Stomach smooth muscle (tissue), 2 donors: Measurements from ENCODE around the gene MTPN.

Experiments
- H3K27ac ChIP-seq: one replicate; pipeline ENCODE4 v1.7.0; 2013; ENCODE audit warnings: mild to moderate bottlenecking, low read length, inconsistent platforms
- H3K27me3 ChIP-seq, 2 donors: one replicate each; pipeline ENCODE4 v1.7.0; 2013; ENCODE audit warnings: low read length in 2 of 2; ENCODE audit not compliant: insufficient read depth in 2 of 2, control insufficient read depth in 1 of 2
- H3K36me3 ChIP-seq, 2 donors: one replicate each; pipeline ENCODE4 v1.7.0; 2013; ENCODE audit warnings: low read length in 2 of 2; ENCODE audit not compliant: control insufficient read depth in 2 of 2, insufficient read depth in 2 of 2
- H3K4me1 ChIP-seq: one replicate; pipeline ENCODE4 v1.7.0; 2013; ENCODE audit warnings: low read length; ENCODE audit not compliant: control insufficient read depth, insufficient read depth
- H3K4me3 ChIP-seq, 2 donors: one replicate each; pipeline ENCODE4 v1.7.0; 2013; ENCODE audit warnings: low read length in 2 of 2
- H3K9ac ChIP-seq, 2 donors: one replicate each; pipeline ENCODE4 v1.7.0; 2013; ENCODE audit warnings: low read length in 2 of 2, mild to moderate bottlenecking in 1 of 2
- H3K9me3 ChIP-seq, 2 donors: one replicate each; pipeline ENCODE4 v1.7.0; 2013; ENCODE audit warnings: low read length in 2 of 2; ENCODE audit not compliant: control insufficient read depth in 2 of 2
- donor health status: healthy.
- donor health status: Pancreatic carcinoma.

The MTPN gene

GRCh38 chr7:135981958-135982646 lies 4.9 kb upstream of the MTPN start:
- H3K27me3 ChIP-seq: no peaks in the 10 kb centered on the region
- no peaks in the 10 kb centered on the region for H3K36me3 ChIP-seq
- H3K4me1 ChIP-seq: peaks cover 3% of the 10 kb centered on the region
- no peak overlapping the region for H3K4me3 ChIP-seq
- no peaks in the 10 kb centered on the region for H3K9me3 ChIP-seq
- no peak overlapping the region for H3K9ac ChIP-seq
- no peak overlapping the region for H3K27ac ChIP-seq

- no peaks in the 10 kb centered on the region for H3K36me3 ChIP-seq
- no peak overlapping the region for H3K27ac ChIP-seq
- H3K9ac ChIP-seq: no peak overlapping the region
- H3K9me3 ChIP-seq: no peaks in the 10 kb centered on the region
- H3K27me3 ChIP-seq: no peaks in the 10 kb centered on the region
- H3K4me1 ChIP-seq: peaks cover 9% of the 10 kb centered on the region
- no peak overlapping the region for H3K4me3 ChIP-seq
These were observed 3.6 kb upstream of the MTPN start for GRCh38 chr7:135980665-135981180.

- H3K36me3 ChIP-seq: no peaks in the 10 kb centered on the region
- H3K4me3 ChIP-seq: no peak overlapping the region
- H3K4me1 ChIP-seq: peaks cover 11% of the 10 kb centered on the region
- no peak overlapping the region for H3K9ac ChIP-seq
- no peaks in the 10 kb centered on the region for H3K9me3 ChIP-seq
- H3K27ac ChIP-seq: no peak overlapping the region
- H3K27me3 ChIP-seq: no peaks in the 10 kb centered on the region
These were observed 2.9 kb upstream of the MTPN start for GRCh38 chr7:135980012-135980551.

GRCh38 chr7:135979471-135980011 lies 2.4 kb upstream of the MTPN start:
- Histone ChIP-seq H3K4me3 (no peak overlapping the region), H3K9ac (no peak overlapping the region), H3K36me3 (no peaks in the 10 kb centered on the region), H3K4me1 (peaks cover 11% of the 10 kb centered on the region), H3K27ac (no peak overlapping the region), H3K27me3 (no peaks in the 10 kb centered on the region), H3K9me3 (no peaks in the 10 kb centered on the region)

- H3K9ac ChIP-seq: no peak overlapping the region
- no peaks in the 10 kb centered on the region for H3K27me3 ChIP-seq
- no peaks in the 10 kb centered on the region for H3K36me3 ChIP-seq
- H3K27ac ChIP-seq: no peak overlapping the region
- no peaks in the 10 kb centered on the region for H3K9me3 ChIP-seq
- peaks cover 11% of the 10 kb centered on the region for H3K4me1 ChIP-seq
- H3K4me3 ChIP-seq: no peak overlapping the region
These were observed 1.5 kb upstream of the MTPN start for GRCh38 chr7:135978624-135979023.

- no peaks in the 10 kb centered on the region for H3K27me3 ChIP-seq
- peak overlapping the region; percentile 73 for H3K27ac ChIP-seq
- H3K4me1 ChIP-seq: peaks cover 13% of the 10 kb centered on the region
- H3K9me3 ChIP-seq: no peaks in the 10 kb centered on the region
- peak overlapping the region; percentile 60 to 95 for H3K9ac ChIP-seq
- H3K36me3 ChIP-seq: no peaks in the 10 kb centered on the region
- H3K4me3 ChIP-seq: peak overlapping the region; percentile 95 to 96
These were observed 545 bp upstream of the MTPN start for GRCh38 chr7:135977742-135978066.

- no peaks in the 10 kb centered on the region for H3K27me3 ChIP-seq
- peaks cover 15% of the 10 kb centered on the region for H3K4me1 ChIP-seq
- peak overlapping the region; percentile 95 to 96 for H3K4me3 ChIP-seq
- H3K9me3 ChIP-seq: no peaks in the 10 kb centered on the region
- H3K36me3 ChIP-seq: no peaks in the 10 kb centered on the region
- peak overlapping the region; percentile 73 for H3K27ac ChIP-seq
- H3K9ac ChIP-seq: peak overlapping the region; percentile 84 to 95
These were observed 700 bp downstream of the MTPN start for GRCh38 chr7:135976312-135977006.

- Histone ChIP-seq H3K9ac (no peak overlapping the region), H3K4me1 (peaks cover 15% of the 10 kb centered on the region), H3K27ac (no peak overlapping the region), H3K36me3 (peaks cover 0 to 3% of the 10 kb centered on the region in 2 donors), H3K4me3 (no peak overlapping the region), H3K27me3 (no peaks in the 10 kb centered on the region), H3K9me3 (no peaks in the 10 kb centered on the region)
These were observed 2.0 kb downstream of the MTPN start for GRCh38 chr7:135975166-135975565.

- Histone ChIP-seq H3K4me3 (no peak overlapping the region), H3K9ac (no peak overlapping the region), H3K36me3 (peaks cover 0 to 3% of the 10 kb centered on the region in 2 donors), H3K9me3 (no peaks in the 10 kb centered on the region), H3K4me1 (peaks cover 15% of the 10 kb centered on the region), H3K27ac (no peak overlapping the region), H3K27me3 (no peaks in the 10 kb centered on the region)
These were observed 2.5 kb downstream of the MTPN start for GRCh38 chr7:135974667-135975066.

GRCh38 chr7:135971366-135971725 lies 5.8 kb downstream of the MTPN start:
- Histone ChIP-seq H3K9ac (no peak overlapping the region), H3K9me3 (no peaks in the 10 kb centered on the region), H3K27me3 (no peaks in the 10 kb centered on the region), H3K4me1 (peaks cover 12% of the 10 kb centered on the region), H3K27ac (no peak overlapping the region), H3K36me3 (peaks cover 0 to 3% of the 10 kb centered on the region in 2 donors), H3K4me3 (no peak overlapping the region)
